ENCODE results near the gene COL15A1.

Gene COL15A1

GRCh38 chr9:99040911-99041582 lies 97.3 kb downstream of the COL15A1 start:
- no peak for FAIRE-seq

- no peak for FAIRE-seq
These were observed 97.9 kb downstream of the COL15A1 start for GRCh38 chr9:99041618-99042017.

GRCh38 chr9:99042620-99043019 lies 98.9 kb downstream of the COL15A1 start:
- no peak for FAIRE-seq

GRCh38 chr9:99044827-99045226 lies 101.1 kb downstream of the COL15A1 start:
- FAIRE-seq = no peak

GRCh38 chr9:99046068-99046467 lies 102.4 kb downstream of the COL15A1 start:
- no peak for FAIRE-seq

GRCh38 chr9:99046542-99047071 lies 102.9 kb downstream of the COL15A1 start:
- no peak for FAIRE-seq

GRCh38 chr9:99049228-99049627 lies 105.5 kb downstream of the COL15A1 start:
- FAIRE-seq = no peak

- FAIRE-seq = no peak
These were observed 105.9 kb downstream of the COL15A1 start for GRCh38 chr9:99049641-99050040.

- FAIRE-seq = no peak
These were observed 106.7 kb downstream of the COL15A1 start for GRCh38 chr9:99050292-99050911.

- no peak for FAIRE-seq
These were observed 107.2 kb downstream of the COL15A1 start for GRCh38 chr9:99050924-99051323.

GRCh38 chr9:99051406-99051805 lies 107.7 kb downstream of the COL15A1 start:
- no peak for FAIRE-seq

GRCh38 chr9:99051851-99052250 lies 108.1 kb downstream of the COL15A1 start:
- FAIRE-seq = no peak

- no peak for FAIRE-seq
These were observed 109.4 kb downstream of the COL15A1 start for GRCh38 chr9:99052815-99053715.

- FAIRE-seq = no peak
These were observed 110.9 kb downstream of the COL15A1 start for GRCh38 chr9:99054581-99054980.

- FAIRE-seq = no peak
These were observed 111.7 kb downstream of the COL15A1 start for GRCh38 chr9:99055384-99055783.

- FAIRE-seq = no peak
These were observed 112.5 kb downstream of the COL15A1 start for GRCh38 chr9:99056186-99056585.

GRCh38 chr9:99056886-99057664 lies 113.4 kb downstream of the COL15A1 start:
- no peak for FAIRE-seq

GRCh38 chr9:99057665-99058625 lies 114.2 kb downstream of the COL15A1 start:
- FAIRE-seq = no peak

- FAIRE-seq = no peak
These were observed 115.5 kb downstream of the COL15A1 start for GRCh38 chr9:99058964-99059921.

GRCh38 chr9:99060621-99061020 lies 116.9 kb downstream of the COL15A1 start:
- FAIRE-seq = no peak
